Body of pancreas (tissue), 4 donors: ENCODE measurements around the gene MAP3K9.

Experiments
- CTCF ChIP-seq, 7 experiments: fragments of 450-650 bp in 4 of 7; fragments of 200-600 bp in 3 of 7; sonication (generic) in 3 of 7; IDR thresholded peaks; one replicate each; pipeline ENCODE4 v1.5.1; 2016 to 2019; ENCODE audit warnings: antibody characterized with exemption in 7 of 7
- POLR2A ChIP-seq, 3 donors: fragments of 450-650 bp; IDR thresholded peaks; one replicate each; pipeline ENCODE4 v1.6.1; 2016; ENCODE audit warnings: antibody characterized with exemption in 3 of 3, mild to moderate bottlenecking in 2 of 3

GRCh38 chr14:70782361-70782760 lies 27.0 kb downstream of the MAP3K9 start:
- TF ChIP-seq CTCF (IDR thresholded peaks at IDR 0.05), result no peak
- no peak for TF ChIP-seq POLR2A (IDR thresholded peaks at IDR 0.05)
